H9 (cell line): ENCODE results near the gene CERS3. TPM values are rescaled to one million over a fixed set of nuclear protein-coding genes. Genes with fewer than 3 reads are reported as not detected.

Source experiments
- DNase-seq: peaks from one replicate; pipeline ENCODE4 v3.0.0-alpha.2; 2017
- H2AFZ ChIP-seq: one replicate; pipeline ENCODE4 v1.6.1; 2013; ENCODE audit warnings: mild to moderate bottlenecking, low read length, control low read depth, moderate library complexity
- H2AK5ac ChIP-seq: 2 replicates; pipeline ENCODE4 v1.6.1; 2013; ENCODE audit warnings: low read length, control low read depth, mixed read lengths; ENCODE audit not compliant: insufficient read length
- H2BK120ac ChIP-seq: one replicate; pipeline ENCODE4 v1.6.1; 2013; ENCODE audit warnings: low read depth, mild to moderate bottlenecking, low read length, control low read depth, inconsistent platforms; ENCODE audit not compliant: poor library complexity, severe bottlenecking
- H2BK12ac ChIP-seq: 2 replicates; pipeline ENCODE4 v1.6.1; 2013; ENCODE audit warnings: low read length, control low read depth, mixed read lengths, low read depth; ENCODE audit not compliant: insufficient read length
- H2BK15ac ChIP-seq: 2 replicates; pipeline ENCODE4 v1.6.1; 2013; ENCODE audit warnings: low read depth, low read length, control low read depth
- H2BK20ac ChIP-seq: one replicate; pipeline ENCODE4 v1.6.1; 2013; ENCODE audit warnings: low read depth, mild to moderate bottlenecking, low read length, control low read depth, inconsistent platforms; ENCODE audit not compliant: poor library complexity, severe bottlenecking
- H2BK5ac ChIP-seq: 2 replicates; pipeline ENCODE4 v1.6.1; 2013; ENCODE audit warnings: low read length, control low read depth, mixed read lengths; ENCODE audit not compliant: insufficient read length
- H3K14ac ChIP-seq: 2 replicates; pipeline ENCODE4 v1.6.1; 2013; ENCODE audit warnings: low read length, control low read depth; ENCODE audit not compliant: insufficient read depth
- H3K18ac ChIP-seq: 2 replicates; pipeline ENCODE4 v1.6.1; 2013; ENCODE audit warnings: low read depth, mild to moderate bottlenecking, mixed read lengths, low read length, control low read depth; ENCODE audit not compliant: insufficient read length
- H3K23ac ChIP-seq: 2 replicates; pipeline ENCODE4 v1.6.1; 2013; ENCODE audit warnings: low read length, control low read depth, mixed read lengths, low read depth; ENCODE audit not compliant: insufficient read length
- H3K23me2 ChIP-seq: 2 replicates; pipeline ENCODE4 v1.6.1; 2013; ENCODE audit warnings: low read depth, mild to moderate bottlenecking, mixed read lengths, low read length, control low read depth; ENCODE audit not compliant: insufficient read length, poor library complexity, severe bottlenecking
- H3K27ac ChIP-seq: 2 replicates; pipeline ENCODE4 v1.5.1; 2013; ENCODE audit warnings: low read length, control low read depth, mixed read lengths, low read depth; ENCODE audit not compliant: insufficient read length
- H3K27me3 ChIP-seq: 2 replicates; pipeline ENCODE4 v1.6.1; 2013; ENCODE audit warnings: low read length, control low read depth, inconsistent platforms; ENCODE audit not compliant: insufficient read depth
- H3K4ac ChIP-seq: 2 replicates; pipeline ENCODE4 v1.6.1; 2013; ENCODE audit warnings: low read depth, mild to moderate bottlenecking, control low read depth, inconsistent platforms, low read length, moderate library complexity
- H3K4me1 ChIP-seq: 2 replicates; pipeline ENCODE4 v1.6.1; 2013; ENCODE audit warnings: low read length, control low read depth, inconsistent platforms; ENCODE audit not compliant: insufficient read depth
- H3K4me2 ChIP-seq: 2 replicates; pipeline ENCODE4 v1.6.1; 2013; ENCODE audit warnings: low read length, control low read depth, mixed read lengths; ENCODE audit not compliant: insufficient read length, insufficient read depth
- H3K56ac ChIP-seq: 2 replicates; pipeline ENCODE4 v1.6.1; 2013; ENCODE audit warnings: low read depth, mild to moderate bottlenecking, mixed read lengths, low read length, control low read depth; ENCODE audit not compliant: insufficient read length
- H3K79me1 ChIP-seq: 2 replicates; pipeline ENCODE4 v1.6.1; 2013; ENCODE audit warnings: low read depth, mild to moderate bottlenecking, moderate library complexity, low read length, control low read depth, inconsistent platforms; ENCODE audit not compliant: insufficient read depth, poor library complexity, severe bottlenecking
- H3K79me2 ChIP-seq: 2 replicates; pipeline ENCODE4 v1.6.1; 2013; ENCODE audit warnings: low read length, control low read depth, inconsistent platforms; ENCODE audit not compliant: insufficient read depth
- H3K9ac ChIP-seq: 2 replicates; pipeline ENCODE4 v1.6.1; 2013; ENCODE audit warnings: low read length, control low read depth, mixed read lengths; ENCODE audit not compliant: insufficient read length; ENCODE audit errors: extremely low read depth
- H3K9me3 ChIP-seq: one replicate; pipeline ENCODE4 v1.6.1; 2013; ENCODE audit warnings: low read depth, low read length, inconsistent platforms; ENCODE audit not compliant: control insufficient read depth
- H3T11ph ChIP-seq: one replicate; pipeline ENCODE4 v1.6.1; 2013; ENCODE audit warnings: mild to moderate bottlenecking, low read length, control low read depth, inconsistent platforms
- H4K20me1 ChIP-seq: one replicate; pipeline ENCODE4 v1.6.1; 2013; ENCODE audit not compliant: control insufficient read depth, insufficient read length, insufficient read depth
- H4K5ac ChIP-seq: 2 replicates; pipeline ENCODE4 v1.6.1; 2013; ENCODE audit warnings: low read depth, mild to moderate bottlenecking, mixed read lengths, low read length, control low read depth; ENCODE audit not compliant: insufficient read length
- H4K8ac ChIP-seq: replicated peaks from 2 replicates; pipeline ENCODE4 v1.6.1; 2013; ENCODE audit warnings: low read length, control low read depth, mixed read lengths, low read depth; ENCODE audit not compliant: insufficient read length
- H4K91ac ChIP-seq: 2 replicates; pipeline ENCODE4 v1.6.1; 2013; ENCODE audit warnings: low read depth, mild to moderate bottlenecking, moderate library complexity, mixed read lengths, low read length, control low read depth; ENCODE audit not compliant: insufficient read length
- H3K27ac Mint-ChIP-seq, 3 experiments: 2 replicates in 2 of 3; 3 replicates in 1 of 3; pipeline ENCODE4 v1.8.0; 2020 to 2021; ENCODE audit warnings: mixed read lengths in 3 of 3, mild to moderate bottlenecking in 1 of 3, moderate library complexity in 1 of 3
- H3K27me3 Mint-ChIP-seq: 2 replicates; pipeline ENCODE4 v1.8.0; 2021; ENCODE audit warnings: low read depth, mild to moderate bottlenecking, moderate library complexity, mixed read lengths
- H3K36me3 Mint-ChIP-seq, 3 experiments: 2 replicates in 2 of 3; 3 replicates in 1 of 3; pipeline ENCODE4 v1.8.0; 2020 to 2021; ENCODE audit warnings: low read depth in 3 of 3, mixed read lengths in 3 of 3; ENCODE audit not compliant: insufficient read depth in 1 of 3
- H3K4me1 Mint-ChIP-seq, 2 experiments: 2 replicates each; pipeline ENCODE4 v1.8.0; 2020; ENCODE audit warnings: mixed read lengths in 2 of 2
- H3K4me3 Mint-ChIP-seq, 2 experiments: 2 replicates in 1 of 2; 3 replicates in 1 of 2; pipeline ENCODE4 v1.8.0; 2020 to 2021; ENCODE audit warnings: mild to moderate bottlenecking in 2 of 2, mixed read lengths in 2 of 2, moderate library complexity in 1 of 2
- H3K9me3 Mint-ChIP-seq, 2 experiments: 2 replicates in 1 of 2; 3 replicates in 1 of 2; pipeline ENCODE4 v1.8.0; 2020; ENCODE audit warnings: mild to moderate bottlenecking in 2 of 2, mixed read lengths in 2 of 2, moderate library complexity in 1 of 2
- CTCF ChIP-seq: fragments of 200-600 bp; sonication (generic); conservative IDR thresholded peaks from 3 replicates; pipeline ENCODE4 v1.8.0; 2021; ENCODE audit warnings: antibody characterized with exemption, mild to moderate bottlenecking
- WGBS: extraction: QIAGEN DNeasy Blood & Tissue Kit; methylation state at CpG from one replicate; pipeline ENCODE4 v1.1.7; 2013; ENCODE audit warnings: missing lambda C conversion rate, low lambda C conversion rate, mixed read lengths; ENCODE audit not compliant: insufficient read length; ENCODE audit errors: extremely low coverage; 5-methylcytosine and 5-hydroxymethylcytosine counted together
- total RNA-seq: library from RNA; stranded (reverse); gene quantifications from 2 replicates; pipeline ENCODE4 v1.2.1, GENCODE V29; 2021

CERS3 gene
- total RNA-seq, 1 experiment from 2014 or later: 1.4 TPM

GRCh38 chr15:100438570-100438969 lies 90.2 kb downstream of the CERS3 start:
- Histone ChIP-seq H3K14ac (no peak overlapping the region), H3K9me3 (peaks cover 6% of the 10 kb centered on the region), H3K79me1 (no peaks in the 10 kb centered on the region), H3K18ac (no peak overlapping the region), H4K8ac (no peak overlapping the region), H3K27ac (no peak overlapping the region), H3T11ph (no peak overlapping the region), H3K4me1 (peaks cover 2% of the 10 kb centered on the region; the same call in 1 of the 2 replicates), H3K9ac (no peak overlapping the region), H4K5ac (no peak overlapping the region), H3K4me2 (no peak overlapping the region), H2BK120ac (no peak overlapping the region), H3K23ac (no peak overlapping the region), H2BK12ac (no peak overlapping the region), H3K79me2 (no peaks in the 10 kb centered on the region), H3K4ac (no peak overlapping the region), H2AFZ (no peak overlapping the region), H4K20me1 (no peaks in the 10 kb centered on the region), H4K91ac (no peak overlapping the region), H2BK15ac (no peak overlapping the region), H3K23me2 (no peaks in the 10 kb centered on the region), H3K56ac (no peak overlapping the region), H2BK5ac (no peak overlapping the region), H2AK5ac (no peak overlapping the region), H2BK20ac (no peak overlapping the region), H3K27me3 (no peaks in the 10 kb centered on the region)
- WGBS: no CpG with 5 or more reads among the region's 2 CpGs
- Mint-ChIP-seq H3K4me1 (peaks cover 24 to 29% of the 10 kb centered on the region in 2 experiments), H3K4me3 (no peak overlapping the region), H3K27me3 (peaks cover 8% of the 10 kb centered on the region; the same call in 1 of the 2 replicates), H3K9me3 (peaks cover 28 to 39% of the 10 kb centered on the region in 2 experiments), H3K36me3 (peaks cover 10 to 29% (median 14%) of the 10 kb centered on the region in 3 experiments), H3K27ac (peak overlapping the region in 1 of 3 experiments; percentile 68; a peak in 1 of 7 replicates)
- TF ChIP-seq CTCF: no peak
- DNase-seq: no peak
